B cell (primary cell): ENCODE measurements around the gene NFAT5. TPM values are rescaled to one million over a fixed set of nuclear protein-coding genes. Genes with fewer than 3 reads are reported as not detected.

Experiments used
- ATAC-seq: fragments of 200-7000 bp; cut with Tn5 transposase; one replicate; pipeline ENCODE4 v1.10.0; 2021; ENCODE audit warnings: low read depth, mild to moderate bottlenecking, moderate number of reproducible peaks, moderate library complexity
- CTCF ChIA-PET: fragments of 350-600 bp; sonication (Branson Sonifier 250); formaldehyde crosslinking; loops from one replicate; lab custom pipeline; 2021; ENCODE audit warnings: antibody characterized with exemption, inconsistent platforms; lab: Charles Lee
- POLR2A ChIA-PET: fragments of 350-600 bp; sonication (Branson Sonifier 250); formaldehyde crosslinking; loops from one replicate; lab custom pipeline; 2021; ENCODE audit warnings: antibody characterized with exemption; lab: Charles Lee
- DNase-seq: peaks from one replicate; pipeline ENCODE4 v3.0.0; 2013
- H2AFZ ChIP-seq: 2 replicates; pipeline ENCODE4 v1.6.1; 2012; ENCODE audit warnings: mild to moderate bottlenecking, low read depth, low read length; ENCODE audit not compliant: insufficient read depth, poor library complexity, severe bottlenecking
- H3K27ac ChIP-seq, 2 donors: 1 replicate in 1 of 2; 2 replicates in 1 of 2; pipeline ENCODE4 v1.5.1; 2012 to 2013; ENCODE audit warnings: low read length in 2 of 2, mild to moderate bottlenecking in 2 of 2, moderate library complexity in 1 of 2
- H3K27me3 ChIP-seq, 4 experiments: fragments of 200-600 bp in 1 of 4; sonication (generic) in 1 of 4; replicated peaks in 1 of 4; 1 replicate in 2 of 4; 2 replicates in 2 of 4; pipeline versions ENCODE4 v1.6.1 to v1.7.0; 2013 to 2016; ENCODE audit warnings: low read length in 3 of 4, mild to moderate bottlenecking in 2 of 4, mixed read lengths in 1 of 4, moderate library complexity in 1 of 4; ENCODE audit not compliant: insufficient read depth in 4 of 4, control insufficient read depth in 3 of 4; ENCODE audit errors: control extremely low read depth in 1 of 4
- H3K36me3 ChIP-seq, 2 experiments: replicated peaks in 1 of 2; 1 replicate in 1 of 2; 2 replicates in 1 of 2; pipeline versions ENCODE4 v1.6.1 to v1.7.1; 2013; ENCODE audit warnings: low read length in 1 of 2; ENCODE audit not compliant: insufficient read depth in 2 of 2, control insufficient read depth in 1 of 2; ENCODE audit errors: control extremely low read depth in 1 of 2, extremely low read depth in 1 of 2
- H3K4me1 ChIP-seq, 2 donors: fragments of 200-600 bp in 1 of 2; sonication (generic) in 1 of 2; 1 replicate in 1 of 2; 2 replicates in 1 of 2; pipeline versions ENCODE4 v1.5.1 to v1.6.1; 2013 to 2017; ENCODE audit warnings: low read length in 2 of 2; ENCODE audit not compliant: control insufficient read depth in 2 of 2, insufficient read depth in 2 of 2
- H3K4me2 ChIP-seq: replicated peaks from 2 replicates; pipeline ENCODE3; 2012; ENCODE audit warnings: mild to moderate bottlenecking, low read depth, low read length; ENCODE audit not compliant: poor library complexity, severe bottlenecking
- H3K4me3 ChIP-seq, 5 experiments: fragments of 200-600 bp in 1 of 5; sonication (generic) in 1 of 5; 1 replicate in 3 of 5; 2 replicates in 2 of 5; pipeline versions ENCODE4 v1.5.1 to v1.7.0; 2011 to 2016; ENCODE audit warnings: low read length in 4 of 5, mild to moderate bottlenecking in 4 of 5, low read depth in 2 of 5, control low read depth in 1 of 5, moderate library complexity in 1 of 5; ENCODE audit not compliant: insufficient read depth in 1 of 5; ENCODE audit errors: control extremely low read depth in 1 of 5, extremely low read depth in 1 of 5
- H3K79me2 ChIP-seq: fragments of 200-600 bp; sonication (generic); one replicate; pipeline ENCODE4 v1.6.0; 2016; ENCODE audit warnings: low read length; ENCODE audit not compliant: control insufficient read depth, insufficient read depth
- H3K9ac ChIP-seq: fragments of 200-600 bp; sonication (generic); 2 replicates; pipeline ENCODE4 v1.6.1; 2017; ENCODE audit warnings: mild to moderate bottlenecking, low read length, moderate library complexity
- H3K9me3 ChIP-seq, 3 donors: one replicate each; pipeline versions ENCODE4 v1.6.1 to v1.7.1; 2013; ENCODE audit warnings: low read length in 2 of 3; ENCODE audit not compliant: control insufficient read depth in 2 of 3, insufficient read depth in 1 of 3; ENCODE audit errors: control extremely low read depth in 1 of 3
- H4K20me1 ChIP-seq: 2 replicates; pipeline ENCODE4 v1.6.0; 2012; ENCODE audit warnings: mild to moderate bottlenecking, low read length; ENCODE audit not compliant: insufficient read depth, control insufficient read depth, poor library complexity, severe bottlenecking
- H3K27ac Mint-ChIP-seq: one replicate; pipeline ENCODE4 v1.8.0; 2021; ENCODE audit warnings: mixed read lengths
- H3K27me3 Mint-ChIP-seq: one replicate; pipeline ENCODE4 v1.8.0; 2021; ENCODE audit warnings: mixed read lengths
- H3K4me1 Mint-ChIP-seq: one replicate; pipeline ENCODE4 v1.8.0; 2021; ENCODE audit warnings: mixed read lengths
- H3K4me3 Mint-ChIP-seq: one replicate; pipeline ENCODE4 v1.8.0; 2021; ENCODE audit warnings: mixed read lengths
- H3K9me3 Mint-ChIP-seq: one replicate; pipeline ENCODE4 v1.8.0; 2022; ENCODE audit warnings: mixed read lengths; ENCODE audit not compliant: insufficient read depth
- EZH2 ChIP-seq: IDR thresholded peaks from 2 replicates; pipeline ENCODE4 v1.6.1; 2012; ENCODE audit warnings: borderline replicate concordance, low read depth, mild to moderate bottlenecking, moderate library complexity, low read length; ENCODE audit not compliant: insufficient read depth, poor library complexity, severe bottlenecking
- WGBS: methylation state at CpG from one replicate; pipeline ENCODE4 v1.1.5; 2013; ENCODE audit warnings: missing lambda C conversion rate; ENCODE audit not compliant: insufficient coverage; 5-methylcytosine and 5-hydroxymethylcytosine counted together
- intact Hi-C: fragments of 100-400 bp; cut with micrococcal nuclease; formaldehyde crosslinking; loops from one replicate; pipeline ENCODE4 v1.10.0; 2022
- polyA plus RNA-seq: library from polyadenylated mRNA; depleted of rRNA; stranded (reverse); fragments of >200 nt; gene quantifications from 2 replicates; pipeline ENCODE4 v1.2.3, GENCODE V29; 2012
- total RNA-seq, 2 donors: library from RNA; stranded (reverse); fragments of 120-200 nt in 1 of 2; gene quantifications; 1 replicate in 1 of 2; 2 replicates in 1 of 2; pipeline versions ENCODE4 v1.2.3 to v1.2.4, GENCODE V29; 2013 to 2022
- TF ChIP-seq, protein P1 (sequence below): fragments of 200-600 bp; IDR thresholded peaks from one replicate; pipeline ENCODE4 v1.8.0; 2022; ENCODE audit warnings: antibody characterized with exemption, mild to moderate bottlenecking

The NFAT5 gene
- total and polyA plus RNA-seq, 2 donors (not counting 1 experiment from before 2014, with no cell fraction given): 6.3 to 50.0 TPM

DNA sequence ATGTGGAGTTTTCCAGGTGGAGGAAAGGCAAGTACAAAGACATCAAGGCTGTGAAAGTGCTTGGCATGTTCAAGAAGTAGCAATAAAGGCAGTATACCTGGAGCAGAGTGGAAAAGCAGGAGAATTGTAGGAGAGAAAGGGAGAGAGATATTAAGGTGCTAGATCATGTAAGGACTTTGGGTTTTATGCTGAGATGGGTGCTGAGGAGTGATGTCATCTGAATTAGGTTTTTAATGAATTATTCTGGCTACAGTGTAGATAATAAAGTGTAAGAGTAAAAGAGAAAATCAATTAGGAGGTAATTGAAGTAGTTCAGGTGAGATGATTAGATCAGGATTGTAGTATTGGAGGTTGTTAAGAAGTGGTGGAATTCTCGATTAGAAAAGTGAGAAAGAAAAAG, 34.0 kb downstream of the NFAT5 start:
- no peak overlapping the region for H3K9ac ChIP-seq
- ATAC-seq: no peak
- no peaks in the 10 kb centered on the region for H3K4me1 ChIP-seq
- H3K79me2 ChIP-seq: peaks cover 95% of the 10 kb centered on the region
- no peak overlapping the region for H3K4me3 Mint-ChIP-seq
- H3K4me2 ChIP-seq: no peak overlapping the region
- no CpG with 5 or more reads among the region's 1 CpG for WGBS
- H3K9me3 ChIP-seq: no peaks in the 10 kb centered on the region
- peaks cover 0 to 3% of the 10 kb centered on the region in 2 experiments for H3K36me3 ChIP-seq
- H3K4me1 Mint-ChIP-seq: peaks cover 28% of the 10 kb centered on the region
- H3K4me3 ChIP-seq: no peak overlapping the region
- ChIA-PET POLR2A (no interaction called here), CTCF (no interaction called here)
- peaks cover 35% of the 10 kb centered on the region for H4K20me1 ChIP-seq
- H3K27me3 ChIP-seq: no peaks in the 10 kb centered on the region
- H3K27ac Mint-ChIP-seq: no peak overlapping the region
- TF ChIP-seq EZH2: no peak
- TF ChIP-seq, protein P1, sequence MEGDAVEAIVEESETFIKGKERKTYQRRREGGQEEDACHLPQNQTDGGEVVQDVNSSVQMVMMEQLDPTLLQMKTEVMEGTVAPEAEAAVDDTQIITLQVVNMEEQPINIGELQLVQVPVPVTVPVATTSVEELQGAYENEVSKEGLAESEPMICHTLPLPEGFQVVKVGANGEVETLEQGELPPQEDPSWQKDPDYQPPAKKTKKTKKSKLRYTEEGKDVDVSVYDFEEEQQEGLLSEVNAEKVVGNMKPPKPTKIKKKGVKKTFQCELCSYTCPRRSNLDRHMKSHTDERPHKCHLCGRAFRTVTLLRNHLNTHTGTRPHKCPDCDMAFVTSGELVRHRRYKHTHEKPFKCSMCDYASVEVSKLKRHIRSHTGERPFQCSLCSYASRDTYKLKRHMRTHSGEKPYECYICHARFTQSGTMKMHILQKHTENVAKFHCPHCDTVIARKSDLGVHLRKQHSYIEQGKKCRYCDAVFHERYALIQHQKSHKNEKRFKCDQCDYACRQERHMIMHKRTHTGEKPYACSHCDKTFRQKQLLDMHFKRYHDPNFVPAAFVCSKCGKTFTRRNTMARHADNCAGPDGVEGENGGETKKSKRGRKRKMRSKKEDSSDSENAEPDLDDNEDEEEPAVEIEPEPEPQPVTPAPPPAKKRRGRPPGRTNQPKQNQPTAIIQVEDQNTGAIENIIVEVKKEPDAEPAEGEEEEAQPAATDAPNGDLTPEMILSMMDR: no peak
- no peak overlapping the region for H2AFZ ChIP-seq
- H3K27ac ChIP-seq: no peak overlapping the region
- H3K27me3 Mint-ChIP-seq: no peaks in the 10 kb centered on the region
- intact Hi-C loops: no loop called here
- H3K9me3 Mint-ChIP-seq: no peaks in the 10 kb centered on the region
- no peak for DNase-seq

DNA sequence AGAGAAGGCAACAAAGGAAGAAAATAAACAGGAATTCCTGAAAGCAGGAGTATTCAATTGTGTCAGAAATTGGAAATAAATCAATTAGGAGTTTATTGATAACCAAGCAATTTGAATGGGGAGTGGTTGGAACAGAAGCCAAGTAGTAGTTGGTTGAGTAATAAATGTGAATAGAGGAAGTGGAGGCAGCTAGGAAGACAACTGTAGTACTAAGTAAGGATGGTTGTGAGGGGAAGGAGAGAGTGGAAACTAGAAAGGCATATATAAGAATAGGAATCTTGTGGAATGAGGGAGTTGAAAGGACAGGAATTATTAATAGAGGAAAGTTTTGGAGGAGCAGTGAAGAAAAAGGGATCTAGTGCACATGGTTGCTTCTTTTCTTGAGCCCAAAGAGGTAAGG, 34.4 kb downstream of the NFAT5 start:
- peaks cover 93% of the 10 kb centered on the region for H3K79me2 ChIP-seq
- ChIA-PET POLR2A (interaction anchor here (0.6 kb wide), 1 partner anchor 80 kb away, joined by 3 read pairs; no protein-coding TSS in a partner anchor), CTCF (no interaction called here)
- H3K27ac ChIP-seq: no peak overlapping the region
- Mint-ChIP-seq H3K4me1 (peaks cover 26% of the 10 kb centered on the region), H3K27me3 (no peaks in the 10 kb centered on the region), H3K4me3 (no peak overlapping the region), H3K27ac (no peak overlapping the region), H3K9me3 (no peaks in the 10 kb centered on the region)
- H3K4me3 ChIP-seq: no peak overlapping the region
- no peak overlapping the region for H3K4me2 ChIP-seq
- peaks cover 0 to 3% of the 10 kb centered on the region in 2 experiments for H3K36me3 ChIP-seq
- intact Hi-C loops: no loop called here
- no peaks in the 10 kb centered on the region for H3K27me3 ChIP-seq
- TF ChIP-seq EZH2: no peak
- TF ChIP-seq, protein P1: no peak
- H3K9me3 ChIP-seq: no peaks in the 10 kb centered on the region
- H4K20me1 ChIP-seq: peaks cover 31% of the 10 kb centered on the region
- no peaks in the 10 kb centered on the region for H3K4me1 ChIP-seq
- no peak overlapping the region for H2AFZ ChIP-seq
- DNase-seq: no peak
- no peak overlapping the region for H3K9ac ChIP-seq
- ATAC-seq: no peak
